GM21786 (cell line): ENCODE results near the gene PSMC3IP.
"Not testable (repeated sequence)": the region's sequence is repeated elsewhere in the genome, so short reads cannot be mapped to it uniquely, and the experiment has no call there.

Experiments used
- ATAC-seq: cut with Tn5 transposase; IDR thresholded peaks from one replicate; pipeline ENCODE4 v1.9.1; 2021; ENCODE audit not compliant: unreplicated experiment

The PSMC3IP gene

GRCh38 chr17:42541041-42541833, 36.3 kb downstream of the PSMC3IP start:
- no peak for ATAC-seq

- ATAC-seq: not testable (repeated sequence)
Observed at GRCh38 chr17:42540558-42540957, 37.0 kb downstream of the PSMC3IP start.

DNA sequence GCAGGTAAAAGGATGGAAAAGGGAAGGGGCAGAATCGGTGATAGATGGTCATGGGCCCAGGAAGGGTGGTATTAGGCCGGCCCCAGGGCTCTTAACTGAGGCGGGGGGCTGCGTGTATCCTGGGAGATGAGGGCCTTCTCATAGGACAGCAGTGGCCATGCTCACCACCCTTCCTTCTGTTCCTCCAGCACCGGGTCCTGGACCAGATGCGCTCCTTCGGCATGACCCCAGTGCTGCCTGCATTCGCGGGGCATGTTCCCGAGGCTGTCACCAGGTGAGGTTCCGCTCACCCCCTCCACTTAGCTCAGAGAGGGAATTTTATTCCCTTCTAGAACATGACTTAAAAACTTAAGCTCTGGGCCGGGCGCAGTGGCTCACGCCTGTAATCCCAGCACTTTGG, 39.0 kb downstream of the PSMC3IP start:
- ATAC-seq: no peak

GRCh38 chr17:42537826-42538451, 39.6 kb downstream of the PSMC3IP start:
- no peak for ATAC-seq

GRCh38 chr17:42537156-42537805, 40.2 kb downstream of the PSMC3IP start:
- ATAC-seq: no peak

- ATAC-seq: peak; percentile 61
Observed at GRCh38 chr17:42536372-42537155, 41.0 kb downstream of the PSMC3IP start.

- peak; percentile 73 for ATAC-seq
Observed at GRCh38 chr17:42536048-42536371, 41.5 kb downstream of the PSMC3IP start, which contains the start of gene NAGLU. NAGLU (plus strand) TSS chr17:42536241; CDS start chr17:42536273, 32 bp downstream.

DNA sequence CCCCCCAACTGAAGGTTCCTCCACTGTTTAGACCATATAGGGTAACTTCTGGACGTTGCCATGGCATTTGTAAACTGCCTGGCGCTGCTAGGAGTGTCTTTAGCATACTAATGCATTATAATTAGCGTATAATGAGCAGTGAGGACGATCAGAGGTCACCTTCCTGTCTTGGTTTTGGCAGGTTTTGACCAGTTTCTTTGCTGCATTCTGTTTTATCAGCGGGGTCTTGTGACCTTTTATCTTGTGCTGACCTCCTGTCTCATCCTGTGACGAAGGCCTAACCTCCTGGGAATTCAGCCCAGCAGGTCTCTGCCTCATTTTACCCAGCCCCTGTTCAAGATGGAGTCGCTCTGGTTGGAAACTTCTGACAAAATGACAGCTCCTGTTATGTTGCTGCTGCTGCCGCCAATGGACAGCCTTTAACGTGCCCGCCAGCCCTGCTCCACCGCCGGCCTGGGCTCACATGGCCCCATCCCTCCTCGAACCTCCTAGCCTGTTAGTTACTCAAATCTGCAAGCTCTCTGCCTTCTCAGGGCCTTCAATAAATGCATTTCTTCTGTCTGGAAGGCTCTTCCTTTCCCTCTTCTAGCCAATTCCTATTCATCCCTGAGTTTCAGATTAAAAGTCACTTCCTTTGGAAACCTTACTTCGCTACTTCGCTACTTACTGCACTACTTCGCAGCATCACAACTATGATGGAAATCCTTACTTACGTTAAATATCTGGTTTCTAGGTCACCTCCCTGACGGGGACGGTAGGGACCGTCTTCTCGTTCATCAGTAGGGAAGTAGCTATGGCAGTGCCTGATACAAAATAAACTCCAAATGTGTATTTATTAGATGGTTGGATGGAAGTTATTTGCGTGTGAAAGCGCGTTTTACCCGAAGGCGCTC, 42.1 kb downstream of the PSMC3IP start:
- no peak for ATAC-seq

DNA sequence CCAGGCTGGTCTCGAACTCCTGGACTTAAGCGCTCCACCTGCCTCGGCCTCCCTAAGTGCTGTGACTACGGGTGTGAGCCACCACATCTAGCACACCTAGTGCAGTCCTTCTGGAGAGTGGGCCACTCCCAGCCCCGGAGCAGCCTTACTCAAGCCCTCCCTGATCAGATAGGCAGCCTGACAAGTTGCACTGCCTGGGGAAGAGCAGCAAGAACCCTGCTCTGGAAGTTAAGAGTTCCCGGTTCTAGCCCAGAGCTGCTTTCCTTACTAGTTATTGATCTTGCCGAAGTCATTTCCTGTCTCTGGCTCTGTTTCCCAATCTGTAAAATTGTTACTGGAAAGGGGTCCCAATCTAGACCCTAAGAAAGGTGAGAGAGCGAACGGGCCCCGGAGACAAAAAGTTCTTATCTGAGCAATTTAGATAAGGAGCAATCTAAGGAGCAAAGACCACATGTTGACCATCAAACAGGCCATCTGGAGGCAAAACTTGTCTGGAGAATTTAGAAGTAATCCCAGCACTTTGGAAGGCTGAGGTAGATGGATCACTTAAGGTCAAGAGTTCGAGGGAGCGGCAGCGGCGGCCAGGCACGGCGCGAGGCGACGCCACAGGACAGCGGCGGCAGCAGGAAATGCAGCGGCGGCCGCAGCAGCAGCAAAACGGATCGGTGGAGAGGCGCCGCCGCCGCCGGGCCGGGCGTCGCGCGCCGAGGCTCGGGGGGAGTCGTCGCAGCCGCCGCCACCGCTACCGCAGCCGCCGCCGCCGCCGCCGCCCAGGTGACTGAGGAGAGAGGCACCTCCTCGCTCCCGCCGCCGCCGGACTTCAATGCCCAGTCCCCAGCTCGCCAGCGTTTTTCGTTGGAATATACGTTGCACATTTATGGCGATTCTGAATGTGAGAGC, 45.8 kb downstream of the PSMC3IP start:
- no peak for ATAC-seq

- no peak for ATAC-seq
Observed at GRCh38 chr17:42530952-42531454, 46.5 kb downstream of the PSMC3IP start.

DNA sequence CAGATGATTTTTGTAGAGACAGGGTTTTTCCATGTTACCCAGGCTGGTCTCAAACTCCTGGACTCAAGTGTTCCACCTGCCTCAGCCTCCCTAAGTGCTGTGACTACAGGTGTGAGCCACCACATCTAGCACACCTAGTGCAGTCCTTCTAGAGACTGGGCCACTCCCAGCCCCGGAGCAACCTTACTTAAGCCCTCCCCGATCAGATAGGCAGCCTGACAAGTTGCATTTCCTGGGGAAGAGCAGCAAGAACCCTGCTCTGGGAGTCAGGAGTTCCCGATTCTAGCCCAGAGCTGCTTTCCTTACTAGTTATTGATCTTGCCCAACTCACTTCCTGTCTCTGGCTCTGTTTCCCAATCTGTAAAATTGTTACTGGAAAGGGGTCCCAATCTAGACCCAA, 48.5 kb downstream of the PSMC3IP start:
- no peak for ATAC-seq

DNA sequence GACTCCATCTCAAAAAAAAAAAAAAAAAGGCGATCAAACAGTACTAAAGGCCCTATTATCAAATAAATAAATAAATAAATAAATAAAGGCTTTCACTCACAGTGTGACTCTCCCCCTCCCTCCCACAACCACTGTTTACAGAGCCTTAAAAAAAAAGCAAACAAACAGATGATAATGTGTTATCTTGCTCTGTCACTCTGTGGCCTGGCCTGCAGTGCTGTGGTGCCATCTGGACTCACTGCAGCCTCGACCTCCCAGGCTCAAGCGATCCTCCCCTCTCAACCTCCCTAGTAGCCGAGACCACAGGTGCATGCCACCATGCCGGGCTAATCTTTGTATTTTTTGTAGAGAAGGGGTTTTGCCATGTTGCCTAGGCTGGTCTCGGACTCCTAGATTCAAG, 49.6 kb downstream of the PSMC3IP start:
- no peak for ATAC-seq

DNA sequence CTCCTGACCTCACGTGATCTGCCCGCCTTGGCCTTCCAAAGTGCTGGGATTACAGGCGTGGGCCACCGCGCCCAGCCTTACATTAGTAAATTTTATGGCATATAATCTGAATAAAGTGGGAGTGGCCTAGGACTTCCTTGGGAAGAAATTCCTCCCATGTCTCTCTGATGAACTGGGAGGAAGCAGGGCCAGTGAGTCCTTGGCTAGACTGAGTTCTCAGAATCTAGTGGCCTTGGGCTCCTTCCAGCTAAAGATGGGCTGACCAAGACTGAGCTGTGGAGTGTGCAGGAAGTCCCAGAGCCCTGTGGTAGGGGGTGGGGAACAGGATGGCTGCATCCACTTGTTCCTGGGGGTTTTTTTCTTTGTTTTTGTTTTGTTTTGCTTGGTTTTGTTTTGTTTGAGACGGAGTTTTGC, 51.5 kb downstream of the PSMC3IP start:
- ATAC-seq: no peak

GRCh38 chr17:42525221-42525620, 52.3 kb downstream of the PSMC3IP start:
- ATAC-seq: no peak

GRCh38 chr17:42522798-42523278, 54.7 kb downstream of the PSMC3IP start:
- ATAC-seq: no peak
